GM19239 (cell line): ENCODE data around the gene SLC37A1.

Experiments used
- DNase-seq: peaks from one replicate; pipeline ENCODE4 v3.0.0; 2011; ENCODE audit warnings: low spot score; ENCODE audit not compliant: insufficient read length
- FAIRE-seq: peaks from 2 replicates; lab custom pipeline; 2011; peaks lifted over from hg19 to GRCh38; lab: Jason Lieb, UNC

SLC37A1 gene

GRCh38 chr21:42555756-42556438 lies 42.2 kb downstream of the SLC37A1 start:
- no peak for FAIRE-seq
- no peak for DNase-seq

DNA sequence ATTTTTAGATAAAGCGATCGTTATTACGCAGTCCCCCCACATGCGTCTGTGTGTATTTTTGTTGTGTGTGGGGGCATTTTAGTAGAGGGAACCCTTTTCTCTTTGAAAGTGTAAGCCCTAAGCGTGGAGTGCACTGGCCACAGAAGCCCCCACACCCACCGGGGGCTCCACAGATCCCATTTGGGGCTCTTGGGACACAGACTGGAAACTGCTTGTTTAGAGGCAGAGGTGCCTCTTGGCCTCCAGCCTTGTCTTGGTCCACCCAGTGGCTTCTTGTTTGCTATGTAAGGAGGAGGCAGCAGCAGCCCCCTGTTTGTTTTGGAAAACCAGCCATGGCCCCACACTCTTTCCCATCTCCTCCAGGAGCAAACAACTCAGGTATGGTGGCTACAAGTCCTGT lies 42.8 kb downstream of the SLC37A1 start:
- DNase-seq, result no peak
- no peak for FAIRE-seq

- DNase-seq (no peak), FAIRE-seq (no peak)
Observed at GRCh38 chr21:42556960-42557359, 43.3 kb downstream of the SLC37A1 start.

DNA sequence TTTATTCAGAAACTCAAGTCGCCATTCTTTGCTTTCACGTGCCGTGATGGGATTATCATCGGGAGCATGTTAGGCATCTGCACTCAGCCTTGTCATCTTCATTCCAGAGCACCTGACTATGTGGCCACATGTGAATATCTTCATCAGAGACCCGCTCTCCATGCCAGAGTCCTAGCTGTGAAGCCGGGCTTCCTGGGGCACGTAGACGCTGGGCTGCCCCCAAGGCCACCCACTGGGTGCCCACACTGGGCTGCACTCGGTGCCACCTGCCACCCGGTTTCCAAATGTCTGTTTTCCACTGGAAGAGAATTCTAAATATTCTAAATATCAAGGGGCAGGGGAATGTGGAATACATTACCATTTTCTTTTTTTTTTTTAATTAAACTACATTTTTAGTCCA lies 43.8 kb downstream of the SLC37A1 start:
- no peak for FAIRE-seq
- DNase-seq, result no peak

- DNase-seq (no peak), FAIRE-seq (no peak)
Observed at GRCh38 chr21:42558368-42558767, 44.7 kb downstream of the SLC37A1 start.

- DNase-seq (no peak), FAIRE-seq (no peak)
Observed at GRCh38 chr21:42558846-42559245, 45.2 kb downstream of the SLC37A1 start.

- DNase-seq, result no peak
- no peak for FAIRE-seq
Observed at GRCh38 chr21:42559326-42559725, 45.7 kb downstream of the SLC37A1 start.

DNA sequence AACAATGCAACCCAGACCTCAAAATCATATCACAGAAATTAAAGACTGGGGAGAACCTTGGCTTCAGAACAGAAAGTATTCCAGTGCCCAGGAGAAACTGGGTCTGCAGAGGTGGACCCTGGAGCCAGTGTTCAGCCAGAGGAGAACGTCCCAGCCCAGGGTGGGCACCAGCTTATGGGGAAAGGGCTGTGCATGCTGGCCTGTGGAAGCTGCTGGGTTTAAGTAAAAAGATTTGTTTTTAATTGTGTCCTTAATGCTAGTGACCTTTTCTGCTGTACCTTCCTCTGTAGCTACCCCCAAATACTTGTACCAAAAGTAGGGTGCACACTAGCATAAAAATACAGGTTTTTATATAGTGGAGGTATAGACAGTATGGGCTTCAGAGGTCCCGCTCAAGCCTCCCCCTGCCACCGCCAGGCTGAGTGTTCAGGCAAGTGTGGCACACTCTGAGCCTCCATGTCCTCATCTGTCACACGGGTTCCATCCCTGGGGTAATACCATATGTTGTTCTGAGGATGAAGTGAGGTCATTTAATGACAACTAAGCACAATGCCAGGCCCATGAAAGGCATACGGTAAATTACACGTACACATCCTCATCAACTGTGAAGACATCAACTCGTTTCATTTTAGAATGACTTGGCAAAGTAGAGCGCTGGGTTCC lies 47.0 kb downstream of the SLC37A1 start:
- DNase-seq, result no peak
- no peak for FAIRE-seq

GRCh38 chr21:42561762-42562650 lies 48.4 kb downstream of the SLC37A1 start:
- peak; percentile 52 for DNase-seq
- FAIRE-seq, result peak; percentile 84

DNA sequence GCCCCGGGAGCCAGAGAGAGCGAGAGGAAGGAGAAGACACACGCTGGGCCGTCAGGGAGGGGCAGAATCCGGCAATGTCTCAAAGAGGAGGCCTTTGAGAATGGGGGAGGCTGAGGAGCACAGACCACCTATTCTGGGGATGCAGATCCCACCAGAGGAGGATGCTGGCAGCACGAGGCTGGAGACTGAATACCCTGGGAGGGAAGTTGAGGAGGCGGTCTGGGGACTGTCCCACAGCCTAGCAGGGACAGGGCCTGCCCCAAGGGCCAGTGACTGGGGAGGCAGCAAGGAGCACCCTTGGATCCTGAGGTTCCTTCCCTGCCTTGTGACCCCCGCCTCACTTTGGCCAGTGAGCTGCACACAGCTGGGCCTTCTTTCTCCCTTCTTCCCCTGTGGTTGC lies 49.2 kb downstream of the SLC37A1 start:
- DNase-seq (no peak), FAIRE-seq (no peak)

GRCh38 chr21:42563261-42563660 lies 49.6 kb downstream of the SLC37A1 start:
- no peak for FAIRE-seq

GRCh38 chr21:42563686-42564085 lies 50.0 kb downstream of the SLC37A1 start:
- FAIRE-seq (no peak), DNase-seq (no peak)

More at GRCh38 chr21:42563261-42563660, 49.6 kb downstream of the SLC37A1 start:
- no peak for DNase-seq

DNA sequence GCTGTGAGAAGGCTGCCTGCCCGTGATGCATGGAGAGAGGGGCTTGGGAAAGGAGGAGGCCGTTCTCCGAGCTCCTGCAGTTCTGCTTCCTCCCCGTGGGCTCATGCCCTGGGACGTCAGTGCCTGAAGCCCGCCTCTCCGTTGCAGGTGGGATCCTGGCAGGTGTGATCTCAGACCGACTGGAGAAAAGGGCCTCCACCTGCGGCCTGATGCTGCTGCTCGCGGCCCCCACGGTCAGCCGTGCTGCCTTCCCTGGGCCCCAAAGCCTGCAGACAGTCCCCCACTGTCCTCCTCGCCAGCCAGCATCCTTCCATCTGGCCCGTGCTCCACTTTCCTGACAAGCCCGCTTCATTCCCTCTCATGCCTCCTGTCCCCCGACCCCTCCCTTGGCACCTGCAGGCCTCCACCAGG lies 50.9 kb downstream of the SLC37A1 start:
- FAIRE-seq (no peak), DNase-seq (no peak)

- DNase-seq (no peak), FAIRE-seq (no peak)
Observed at GRCh38 chr21:42565206-42565810, 51.7 kb downstream of the SLC37A1 start.

DNA sequence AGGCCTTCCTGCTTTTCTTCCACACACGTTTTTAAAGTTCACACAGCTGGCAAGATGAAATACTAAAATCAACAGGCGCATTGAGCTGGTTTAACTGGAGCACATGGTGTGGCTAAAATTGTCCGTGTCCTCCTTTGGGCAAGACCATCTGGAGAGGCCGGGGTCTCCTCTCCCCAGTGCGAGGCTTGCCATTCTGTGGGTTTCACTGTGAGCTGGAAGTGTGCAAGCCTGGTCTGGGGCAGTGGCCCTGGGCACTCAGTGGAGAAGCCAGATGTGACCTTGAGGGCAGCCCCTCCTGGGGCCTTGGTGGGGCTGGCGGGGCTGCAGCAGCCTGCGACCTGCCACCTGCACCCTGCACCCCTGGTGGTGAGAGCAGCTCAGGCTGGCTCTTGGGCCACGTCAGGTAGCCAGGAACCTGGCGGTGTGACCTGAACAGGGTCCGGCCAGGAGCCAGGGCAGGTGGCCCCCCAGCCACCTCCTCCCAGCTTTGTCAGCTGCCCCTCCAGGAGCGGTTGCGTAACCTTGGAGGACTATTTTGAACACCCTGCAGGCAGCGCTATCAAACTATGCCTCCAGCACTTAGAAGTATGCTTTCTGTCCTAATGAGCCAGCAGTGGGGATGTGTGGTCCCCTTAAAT lies 52.4 kb downstream of the SLC37A1 start:
- DNase-seq (no peak), FAIRE-seq (no peak)

DNA sequence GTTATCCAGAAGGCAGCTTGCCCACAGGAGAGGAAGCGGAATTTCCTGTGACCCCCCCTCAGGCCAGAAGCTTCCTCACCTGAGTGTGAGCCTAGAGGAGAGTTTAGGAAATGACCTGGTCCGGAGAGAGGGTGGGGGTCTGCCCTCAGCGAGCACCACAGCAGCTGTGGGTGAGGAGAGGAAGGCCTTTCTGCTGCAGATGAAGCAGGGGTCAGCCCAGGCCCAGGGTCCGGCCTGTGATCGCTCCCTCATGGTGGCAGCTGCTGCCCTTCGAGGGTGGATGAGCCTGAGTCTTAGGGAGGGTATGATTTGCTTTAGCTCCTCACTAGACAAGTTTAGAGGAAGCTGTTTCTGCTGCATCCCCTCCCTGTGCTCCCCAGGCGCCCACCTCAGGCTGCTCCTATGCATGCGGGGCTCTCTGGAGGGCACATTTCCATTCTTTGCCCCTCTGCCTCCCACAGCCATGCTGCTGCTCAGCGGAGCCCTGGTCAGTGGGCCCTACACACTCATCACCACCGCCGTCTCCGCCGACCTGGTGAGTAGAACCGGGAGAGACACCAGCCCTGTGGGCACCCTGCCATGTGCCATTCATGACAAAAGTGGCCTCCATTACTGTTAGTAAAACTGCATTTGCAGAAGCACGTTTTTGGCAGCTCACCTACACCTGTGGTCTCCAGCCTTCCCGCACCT lies 53.0 kb downstream of the SLC37A1 start:
- DNase-seq (no peak), FAIRE-seq (no peak)

DNA sequence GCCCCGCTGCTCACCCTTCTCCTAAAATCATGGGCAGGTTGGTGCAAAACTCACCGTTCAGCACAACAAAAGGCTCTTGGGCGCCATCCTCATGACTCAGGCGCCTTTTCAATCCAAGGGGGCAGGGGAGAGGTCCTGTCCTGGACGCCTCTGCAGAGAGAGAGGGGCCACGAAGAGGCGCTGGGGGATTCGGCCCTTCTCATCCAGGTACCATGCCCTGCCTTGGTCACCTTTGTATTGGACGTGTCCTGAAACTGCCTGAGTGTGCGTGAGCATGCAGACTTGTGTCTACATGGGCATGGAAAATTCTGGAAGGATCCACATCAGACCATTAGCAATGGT lies 53.5 kb downstream of the SLC37A1 start:
- DNase-seq, result no peak
- no peak for FAIRE-seq

DNA sequence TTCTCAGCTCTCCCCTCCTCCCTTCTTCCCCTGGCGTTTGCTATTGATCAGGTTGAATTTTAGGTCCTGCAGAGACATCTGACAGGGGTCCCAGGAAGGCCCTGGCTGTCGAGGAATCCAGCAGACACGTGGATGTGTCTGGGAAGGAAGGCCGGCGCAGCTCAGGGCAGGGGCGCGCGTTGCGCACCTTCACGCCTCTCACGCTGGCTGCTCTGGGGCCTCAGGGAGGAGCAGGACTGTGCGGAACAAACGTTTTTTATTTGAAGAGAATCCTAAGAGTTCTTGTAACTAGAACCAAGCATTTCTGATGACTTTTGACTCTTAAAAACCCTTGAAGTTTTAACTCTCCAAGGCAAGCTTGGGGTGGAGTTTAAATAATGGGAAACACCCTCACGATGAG lies 54.2 kb downstream of the SLC37A1 start:
- no peak for FAIRE-seq
- DNase-seq, result no peak

DNA sequence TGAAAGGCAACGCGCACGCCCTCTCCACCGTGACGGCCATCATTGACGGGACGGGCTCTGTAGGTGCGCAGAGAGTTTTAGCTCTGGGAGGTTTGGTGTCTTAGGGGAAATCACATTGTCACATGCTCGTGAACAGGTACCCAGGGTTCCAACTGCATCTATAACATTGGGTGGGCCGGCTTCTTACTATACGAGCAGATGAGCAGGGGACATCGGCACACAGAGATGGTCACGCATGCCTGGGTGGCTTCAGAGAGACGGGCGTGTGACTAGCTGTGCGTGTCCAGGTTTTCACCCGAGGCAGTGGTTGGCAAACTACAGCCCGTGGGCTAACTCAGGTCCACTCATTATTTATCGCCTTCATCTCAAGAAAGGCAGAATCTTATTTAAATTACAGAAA lies 54.7 kb downstream of the SLC37A1 start:
- DNase-seq (no peak), FAIRE-seq (no peak)
